HCT116 (cell line): ENCODE results near the gene ARHGAP8. TPM values are rescaled to one million over a fixed set of nuclear protein-coding genes. Genes with fewer than 3 reads are reported as not detected.

Source experiments
- ATAC-seq: fragments of 200-7000 bp; cut with Tn5 transposase; 2 replicates; pipeline ENCODE4 v1.9.1; 2020; ENCODE audit warnings: mild to moderate bottlenecking, moderate library complexity
- BruUV-seq: library from RNA; stranded (reverse); fragments of 400-500 nt; replicated peaks from 2 replicates; lab custom pipeline; 2021; lab: Mats Ljungman, UMichigan
- CTCF ChIA-PET: fragments of 300-600 bp; sonication (Branson Sonifier 250); formaldehyde crosslinking; loops from one replicate; lab custom pipeline; 2021; ENCODE audit warnings: antibody characterized with exemption; lab: Charles Lee
- POLR2A ChIA-PET: fragments of 300-600, 350-600 bp; sonication (Branson Sonifier 250); formaldehyde crosslinking; loops from one replicate; lab custom pipeline; 2021; ENCODE audit warnings: antibody characterized with exemption; lab: Charles Lee
- RAD21 ChIA-PET, 2 experiments: fragments of 300-600 bp; sonication (Branson Sonifier 250); formaldehyde crosslinking; loops; one replicate each; lab custom pipeline; 2023; ENCODE audit warnings: low total read pairs in 2 of 2; ENCODE audit not compliant: uncharacterized antibody in 2 of 2, unreplicated experiment in 2 of 2, low non-redundant PET in 1 of 2; lab: Charles Lee
- DNase-seq: peaks from one replicate; pipeline ENCODE4 v3.0.0-alpha.2; 2010; ENCODE audit warnings: low read depth, low spot score
- H2AFZ ChIP-seq: fragments of 200-600 bp; shearing (Covaris generic), sonication (generic); 2 replicates; pipeline ENCODE4 v1.6.1; 2017; ENCODE audit warnings: low read depth, mixed run types, mixed read lengths, antibody characterized with exemption, low read length; ENCODE audit not compliant: poor library complexity, severe bottlenecking
- H3K27ac ChIP-seq: 2 replicates; pipeline ENCODE4 v1.5.1; 2012; ENCODE audit warnings: low read depth, low read length
- H3K27me3 ChIP-seq: fragments of 200-600 bp; sonication (generic); 2 replicates; pipeline ENCODE4 v1.6.1; 2016; ENCODE audit warnings: mixed run types, low read length, mixed read lengths; ENCODE audit not compliant: insufficient read depth
- H3K36me3 ChIP-seq, 2 experiments: fragments of 200-500 bp in 1 of 2; fragments of 200-600 bp in 1 of 2; sonication (Bioruptor generic) in 1 of 2; sonication (generic) in 1 of 2; 2 replicates each; pipeline versions ENCODE4 v1.5.1 to v1.6.1; 2014 to 2016; ENCODE audit warnings: low read length in 2 of 2, inconsistent platforms in 1 of 2, mixed read lengths in 1 of 2, mixed run types in 1 of 2; ENCODE audit not compliant: insufficient read depth in 2 of 2, control insufficient read depth in 1 of 2
- H3K4me1 ChIP-seq, 2 experiments: fragments of 200-600 bp in 1 of 2; sonication (generic) in 1 of 2; 2 replicates each; pipeline versions ENCODE4 v1.5.1 to v1.6.1; 2012 to 2017; ENCODE audit warnings: low read length in 2 of 2, inconsistent platforms in 1 of 2, mild to moderate bottlenecking in 1 of 2, mixed read lengths in 1 of 2, mixed run types in 1 of 2, moderate library complexity in 1 of 2; ENCODE audit not compliant: insufficient read depth in 2 of 2, control insufficient read depth in 1 of 2
- H3K4me2 ChIP-seq: fragments of 200-600 bp; sonication (generic); 2 replicates; pipeline ENCODE4 v1.6.1; 2017; ENCODE audit warnings: mixed run types, low read length, mixed read lengths
- H3K4me3 ChIP-seq, 2 experiments: fragments of 200-600 bp in 1 of 2; sonication (generic) in 1 of 2; replicated peaks in 1 of 2; 2 replicates each; pipeline ENCODE4 v1.5.1; 2011 to 2016; ENCODE audit warnings: low read length in 2 of 2, control low read depth in 1 of 2, low read depth in 1 of 2, mild to moderate bottlenecking in 1 of 2, mixed read lengths in 1 of 2, mixed run types in 1 of 2
- H3K79me2 ChIP-seq: fragments of 200-600 bp; sonication (generic); 2 replicates; pipeline ENCODE4 v1.6.1; 2017; ENCODE audit warnings: mild to moderate bottlenecking, mixed run types, low read length, moderate library complexity, mixed read lengths; ENCODE audit not compliant: insufficient read depth
- H3K9ac ChIP-seq: fragments of 200-600 bp; sonication (generic); 2 replicates; pipeline ENCODE4 v1.6.1; 2016; ENCODE audit warnings: low read length, mixed read lengths
- H3K9me2 ChIP-seq: fragments of 200-600 bp; sonication (generic), shearing (Covaris generic); 2 replicates; pipeline ENCODE4 v1.6.1; 2017; ENCODE audit warnings: mixed run types, mild to moderate bottlenecking, moderate library complexity; ENCODE audit not compliant: insufficient read depth
- H3K9me3 ChIP-seq, 2 experiments: fragments of 200-500 bp in 1 of 2; fragments of 200-600 bp in 1 of 2; sonication (Bioruptor generic) in 1 of 2; sonication (generic) in 1 of 2; 2 replicates each; pipeline ENCODE4 v1.6.1; 2014 to 2017; ENCODE audit warnings: low read length in 2 of 2, mixed read lengths in 2 of 2, inconsistent platforms in 1 of 2, low read depth in 1 of 2, mild to moderate bottlenecking in 1 of 2, mixed run types in 1 of 2, moderate library complexity in 1 of 2; ENCODE audit not compliant: control insufficient read depth in 1 of 2, insufficient read depth in 1 of 2
- H4K20me1 ChIP-seq: fragments of 200-600 bp; sonication (generic), shearing (Covaris generic); 2 replicates; pipeline ENCODE4 v1.6.1; 2017; ENCODE audit warnings: mixed run types, mild to moderate bottlenecking, moderate library complexity; ENCODE audit not compliant: insufficient read depth
- CBX3 ChIP-seq: IDR thresholded peaks from 2 replicates; pipeline ENCODE4 v1.6.1; 2012; ENCODE audit warnings: low read depth
- CEBPB ChIP-seq: IDR thresholded peaks from 2 replicates; pipeline ENCODE4 v1.6.1; 2012; ENCODE audit warnings: low read depth
- CTCF ChIP-seq, 3 experiments: fragments of 200-600 bp in 1 of 3; sonication (generic) in 1 of 3; IDR thresholded peaks in 2 of 3; conservative IDR thresholded peaks in 1 of 3; 2 replicates each; pipeline ENCODE4 v1.5.1; 2012 to 2017; ENCODE audit warnings: low read depth in 2 of 3, low read length in 2 of 3, antibody characterized with exemption in 1 of 3, borderline replicate concordance in 1 of 3, control low read depth in 1 of 3, mild to moderate bottlenecking in 1 of 3, mixed read lengths in 1 of 3, mixed run types in 1 of 3, moderate library complexity in 1 of 3; ENCODE audit not compliant: insufficient read depth in 1 of 3
- ELF1 ChIP-seq: IDR thresholded peaks from 2 replicates; pipeline ENCODE4 v1.6.1; 2012; ENCODE audit warnings: low read depth, borderline replicate concordance
- EZH2phosphoT487 ChIP-seq: fragments of 200-600 bp; IDR thresholded peaks from 2 replicates; pipeline ENCODE4 v1.6.1; 2018; ENCODE audit warnings: antibody characterized with exemption, borderline replicate concordance
- POLR2A ChIP-seq: IDR thresholded peaks from 2 replicates; pipeline ENCODE4 v1.7.0; 2011; ENCODE audit warnings: borderline replicate concordance; ENCODE audit not compliant: insufficient read depth, insufficient read length; ENCODE audit errors: extremely low read depth
- POLR2AphosphoS5 ChIP-seq: IDR thresholded peaks from 2 replicates; pipeline ENCODE4 v1.6.1; 2011; ENCODE audit warnings: mild to moderate bottlenecking, low read depth, low read length, moderate library complexity
- REST ChIP-seq: IDR thresholded peaks from 2 replicates; pipeline ENCODE4 v1.6.1; 2012; ENCODE audit warnings: low read depth
- SP1 ChIP-seq: IDR thresholded peaks from 2 replicates; pipeline ENCODE4 v1.6.1; 2012; ENCODE audit warnings: low read depth
- SRF ChIP-seq: IDR thresholded peaks from 2 replicates; pipeline ENCODE4 v1.6.1; 2012; ENCODE audit warnings: low read depth
- TCF7L2 ChIP-seq: IDR thresholded peaks from 2 replicates; pipeline ENCODE4 v1.7.0; 2011; ENCODE audit warnings: borderline replicate concordance, inconsistent platforms; ENCODE audit not compliant: insufficient read depth, insufficient read length; ENCODE audit errors: extremely low read depth
- YY1 ChIP-seq: IDR thresholded peaks from 2 replicates; pipeline ENCODE4 v1.6.1; 2011; ENCODE audit warnings: low read length, low read depth, moderate library complexity, mild to moderate bottlenecking; ENCODE audit not compliant: insufficient replicate concordance; ENCODE audit errors: extremely low read depth
- ZFX ChIP-seq: fragments of 450-650 bp; IDR thresholded peaks from 2 replicates; pipeline ENCODE4 v1.6.1; 2017
- ZNF274 ChIP-seq: fragments of 200-500 bp; sonication (Bioruptor generic); IDR thresholded peaks from 2 replicates; pipeline ENCODE4 v1.6.1; 2014; ENCODE audit warnings: mild to moderate bottlenecking, low read depth, low read length, inconsistent platforms
- intact Hi-C: fragments of 100-400 bp; cut with micrococcal nuclease; formaldehyde crosslinking; loops from 2 replicates; pipeline ENCODE4 v1.10.0; 2022
- total RNA-seq: library from RNA; stranded (reverse); gene quantifications from one replicate; pipeline ENCODE4 v1.2.1, GENCODE V29; 2021; ENCODE audit not compliant: unreplicated experiment
- TF ChIP-seq, protein P1 (sequence below): IDR thresholded peaks from 2 replicates; pipeline ENCODE4 v1.6.1; 2012
- TF ChIP-seq, protein P2 (sequence below): IDR thresholded peaks from 2 replicates; pipeline ENCODE4 v1.6.1; 2012

ARHGAP8 gene
- total RNA-seq, 1 experiment from 2014 or later = 67.5 TPM

GRCh38 chr22:44894782-44895181 lies 142.4 kb downstream of the ARHGAP8 start:
- no peak overlapping the region for H3K27ac ChIP-seq
- TF ChIP-seq REST = no peak
- no peak for TF ChIP-seq ELF1
- no peak for TF ChIP-seq TCF7L2
- no peak for TF ChIP-seq CEBPB
- no peak for TF ChIP-seq ZNF274
- no peak for TF ChIP-seq CBX3
- TF ChIP-seq, protein P1, sequence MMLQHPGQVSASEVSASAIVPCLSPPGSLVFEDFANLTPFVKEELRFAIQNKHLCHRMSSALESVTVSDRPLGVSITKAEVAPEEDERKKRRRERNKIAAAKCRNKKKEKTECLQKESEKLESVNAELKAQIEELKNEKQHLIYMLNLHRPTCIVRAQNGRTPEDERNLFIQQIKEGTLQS = no peak
- no peak for TF ChIP-seq ZFX
- TF ChIP-seq SP1 = no peak
- no peak for TF ChIP-seq CTCF (IDR thresholded peaks at IDR 0.05 in 2 of 3, conservative IDR thresholded peaks at IDR 0.05 in 1 of 3; ENCODE audit: borderline replicate concordance in 1 of 3, insufficient read depth in 1 of 3, low read depth in 2 of 3, low read length in 2 of 3)
- TF ChIP-seq YY1 = no peak
- no peak for TF ChIP-seq POLR2AphosphoS5
- no peak for TF ChIP-seq EZH2phosphoT487
- no peak for TF ChIP-seq POLR2A
- TF ChIP-seq SRF = no peak
- TF ChIP-seq, protein P2, sequence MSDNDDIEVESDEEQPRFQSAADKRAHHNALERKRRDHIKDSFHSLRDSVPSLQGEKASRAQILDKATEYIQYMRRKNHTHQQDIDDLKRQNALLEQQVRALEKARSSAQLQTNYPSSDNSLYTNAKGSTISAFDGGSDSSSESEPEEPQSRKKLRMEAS = no peak
- H3K79me2 ChIP-seq = no peaks in the 10 kb centered on the region
- no peaks in the 10 kb centered on the region for H3K4me1 ChIP-seq
- ChIA-PET POLR2A (no interaction called here), RAD21 (no interaction called here), CTCF (no interaction called here)
- no peaks in the 10 kb centered on the region for H3K9me2 ChIP-seq
- H4K20me1 ChIP-seq = no peaks in the 10 kb centered on the region
- H2AFZ ChIP-seq = no peak overlapping the region
- DNase-seq (no peak), ATAC-seq (no peak)
- H3K36me3 ChIP-seq = no peaks in the 10 kb centered on the region
- H3K4me3 ChIP-seq = no peak overlapping the region
- no TSS peak for BruUV-seq
- H3K27me3 ChIP-seq = no peaks in the 10 kb centered on the region
- H3K4me2 ChIP-seq = no peak overlapping the region
- H3K9ac ChIP-seq = no peak overlapping the region
- intact Hi-C loops = no loop called here
- no peaks in the 10 kb centered on the region for H3K9me3 ChIP-seq
